Activated CD4-positive, alpha-beta T cell treated with anti-CD3 and anti-CD28 coated beads, Interleukin-2, amount 50 U/mL, for 48 hours (primary cell): ENCODE measurements around the gene CFAP20DC.
"Not testable (repeated sequence)": the region's sequence is repeated elsewhere in the genome, so short reads cannot be mapped to it uniquely, and the experiment has no call there.

Experiments used
- DNase-seq, 2 experiments: peaks; one replicate each; pipeline ENCODE4 v3.0.0-alpha.2; 2020

The CFAP20DC gene

GRCh38 chr3:59017617-59017984 lies 32.2 kb downstream of the CFAP20DC start:
- DNase-seq: no peak

DNA sequence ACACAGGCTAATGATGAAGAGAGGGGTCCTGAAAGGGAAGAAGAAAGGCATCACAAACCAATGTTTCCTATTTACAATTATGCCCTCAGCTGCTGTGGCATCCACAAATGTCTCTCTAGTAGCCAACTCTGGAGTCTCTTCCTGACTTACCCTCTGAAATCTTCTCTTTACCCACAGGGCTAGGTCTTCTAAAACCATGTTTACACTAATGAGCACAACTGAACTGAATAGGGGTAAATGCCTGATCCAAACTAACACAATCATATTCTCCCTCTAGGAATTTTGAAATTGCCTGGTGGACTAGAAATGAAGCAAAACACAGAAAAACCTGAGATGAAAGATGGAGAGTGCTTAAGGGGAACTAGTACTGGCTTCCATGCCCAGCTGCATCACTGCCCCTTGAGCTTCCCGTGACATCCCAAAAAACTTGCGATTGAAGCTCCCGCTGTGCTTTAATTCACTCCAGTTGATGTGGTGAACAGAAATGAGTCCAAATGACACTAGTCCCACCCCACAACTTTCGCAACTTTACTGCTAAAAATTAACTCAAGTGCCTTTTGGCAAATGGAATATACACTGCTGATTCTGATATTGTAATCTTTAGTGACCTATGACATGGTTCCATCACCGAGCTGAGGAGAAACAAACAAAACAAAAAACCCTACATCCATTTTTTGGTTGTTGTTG lies 32.8 kb downstream of the CFAP20DC start:
- no peak for DNase-seq

- DNase-seq: no peak
These were observed 36.2 kb downstream of the CFAP20DC start for GRCh38 chr3:59013611-59014010.

DNA sequence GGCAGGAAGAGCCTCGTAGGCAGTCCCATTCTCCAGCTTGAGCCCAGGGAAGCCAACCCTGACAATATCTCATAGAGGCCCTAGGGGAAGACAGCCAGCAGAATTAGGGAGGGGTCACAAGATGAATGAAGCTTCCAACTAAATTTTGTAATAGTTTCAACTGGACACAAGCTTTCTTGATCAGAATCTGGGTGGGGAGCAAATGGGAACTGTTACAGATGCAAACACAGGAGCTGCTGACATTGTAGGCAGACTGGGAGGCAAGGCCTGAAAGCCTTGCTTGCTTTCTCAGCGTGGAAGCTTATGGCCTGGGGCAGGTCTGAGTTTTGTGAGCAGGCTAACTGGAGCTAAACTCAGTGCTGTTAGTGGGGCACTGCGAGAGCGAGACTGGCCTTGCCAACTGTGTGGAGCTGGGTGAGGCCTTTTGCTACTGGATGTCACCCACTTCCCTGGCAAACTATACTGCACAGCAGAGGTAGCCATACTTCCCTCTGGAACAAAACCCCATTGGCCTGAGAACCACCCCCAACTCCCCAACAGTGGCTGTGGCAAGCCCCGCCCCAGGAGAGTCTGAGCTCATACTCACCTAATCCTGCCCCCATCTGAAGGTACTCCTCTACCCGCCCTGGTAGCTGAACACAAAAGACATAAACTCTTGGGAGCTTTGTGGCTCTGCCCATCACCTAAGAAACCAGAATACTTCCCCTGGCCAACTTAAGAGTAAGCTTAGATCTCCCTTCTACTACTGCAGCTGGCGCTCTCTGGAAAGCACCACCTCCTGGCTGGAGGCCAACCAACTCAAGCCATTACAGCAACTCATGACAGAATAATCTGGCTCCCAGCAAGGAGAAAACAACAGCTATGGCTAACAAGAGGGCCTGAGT lies 42.9 kb downstream of the CFAP20DC start:
- DNase-seq: no peak

DNA sequence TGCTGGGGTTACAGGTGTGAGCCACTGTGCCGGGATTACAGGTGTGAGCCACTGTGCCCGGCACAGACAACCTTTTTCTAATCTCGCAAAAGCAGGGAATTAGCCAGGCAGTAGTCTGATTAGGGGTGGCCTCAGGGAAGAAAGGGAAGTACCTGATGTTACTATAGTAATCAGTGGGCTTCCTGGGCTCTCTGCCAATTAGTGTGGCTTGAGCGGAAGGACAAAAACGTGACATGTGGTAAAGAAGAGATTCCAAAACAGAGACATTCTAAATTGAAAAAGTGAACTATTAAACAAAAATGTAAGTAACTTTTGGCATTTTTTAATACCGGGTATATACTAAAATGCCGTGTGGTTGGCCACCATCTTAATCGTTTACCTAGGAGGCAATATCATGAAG lies 48.1 kb downstream of the CFAP20DC start:
- no peak for DNase-seq

DNA sequence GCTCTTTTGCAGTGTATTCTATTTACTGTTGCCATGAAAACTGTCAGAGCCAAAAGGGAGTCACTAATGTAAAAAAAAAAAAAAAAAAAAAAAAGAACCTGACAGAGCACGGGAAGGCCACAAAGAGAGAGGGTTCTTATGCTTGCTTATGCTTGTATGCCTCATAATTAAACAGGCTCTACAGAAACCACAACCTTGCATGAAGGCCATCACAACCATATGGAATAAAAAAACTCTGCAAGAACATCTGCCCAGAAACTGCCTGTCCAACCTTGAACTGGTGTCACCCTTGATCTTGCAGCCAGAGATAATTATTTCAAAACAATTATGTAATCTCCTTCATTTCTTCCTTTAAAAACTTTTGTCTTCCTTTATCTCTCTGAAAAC lies 50.1 kb downstream of the CFAP20DC start:
- DNase-seq: no peak

GRCh38 chr3:58999134-58999773 lies 50.6 kb downstream of the CFAP20DC start:
- DNase-seq: no peak

DNA sequence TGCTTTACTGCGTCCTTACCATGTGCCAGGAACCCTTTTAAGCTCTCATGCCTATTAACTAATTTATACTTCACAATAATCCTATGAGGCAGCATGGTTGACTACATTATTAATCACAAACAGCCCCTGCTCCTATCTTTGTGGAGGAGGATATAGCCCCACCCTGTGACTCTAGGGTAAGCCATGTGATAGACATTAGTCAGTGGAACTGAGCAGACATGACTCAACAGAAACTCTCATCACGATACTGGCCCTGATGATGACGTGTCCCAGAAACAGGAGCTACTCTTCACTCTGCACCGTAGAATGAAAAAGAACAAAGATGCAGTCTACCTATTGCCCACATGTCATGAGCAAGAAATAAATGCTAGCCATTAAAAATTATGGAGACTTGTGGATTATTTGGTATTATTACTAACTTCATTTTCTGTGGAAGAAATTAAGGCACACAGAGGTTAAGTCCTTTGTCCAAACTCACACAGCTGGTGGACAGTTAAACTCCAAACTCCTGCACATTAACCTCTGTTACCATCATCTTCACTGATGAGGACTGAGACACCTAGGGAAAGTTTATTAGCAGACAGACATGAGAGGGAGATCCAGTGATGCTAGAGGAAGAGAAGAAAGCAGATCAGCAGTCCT lies 51.2 kb downstream of the CFAP20DC start:
- DNase-seq: peak; percentile 8 to 24

GRCh38 chr3:58996730-58997129 lies 53.1 kb downstream of the CFAP20DC start:
- no peak for DNase-seq

DNA sequence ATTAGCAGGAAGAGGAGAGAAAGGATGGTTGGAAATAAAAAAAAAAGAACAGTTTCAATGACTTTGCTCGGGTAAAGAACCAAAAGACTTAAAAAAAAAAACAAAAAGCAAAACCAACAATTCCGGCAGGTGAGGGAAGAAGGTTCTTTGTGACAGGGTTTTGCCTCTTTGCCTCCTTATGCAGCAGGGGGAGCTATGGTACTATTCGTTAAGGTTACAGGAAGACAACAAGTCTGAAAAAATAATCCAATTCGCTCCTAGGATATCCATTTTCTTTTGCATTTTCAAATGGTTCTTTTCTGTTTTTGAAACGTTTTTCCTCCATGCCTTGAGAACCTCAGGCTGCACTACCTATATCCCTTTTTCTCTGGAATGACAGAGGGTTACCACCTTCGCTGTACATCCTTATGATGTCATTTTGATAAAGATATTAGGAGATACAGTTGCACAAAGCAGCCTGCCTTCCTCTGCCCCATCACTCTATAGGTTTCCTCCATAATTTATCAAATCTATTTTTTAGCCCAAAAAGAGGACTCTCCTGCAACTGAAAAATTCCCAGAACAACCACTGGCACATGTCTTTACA lies 55.0 kb downstream of the CFAP20DC start:
- peak in 1 of 2 experiments; percentile 20 for DNase-seq

GRCh38 chr3:58993547-58993946 lies 56.3 kb downstream of the CFAP20DC start:
- no peak for DNase-seq

- no peak for DNase-seq
These were observed 58.2 kb downstream of the CFAP20DC start for GRCh38 chr3:58991623-58992022.

DNA sequence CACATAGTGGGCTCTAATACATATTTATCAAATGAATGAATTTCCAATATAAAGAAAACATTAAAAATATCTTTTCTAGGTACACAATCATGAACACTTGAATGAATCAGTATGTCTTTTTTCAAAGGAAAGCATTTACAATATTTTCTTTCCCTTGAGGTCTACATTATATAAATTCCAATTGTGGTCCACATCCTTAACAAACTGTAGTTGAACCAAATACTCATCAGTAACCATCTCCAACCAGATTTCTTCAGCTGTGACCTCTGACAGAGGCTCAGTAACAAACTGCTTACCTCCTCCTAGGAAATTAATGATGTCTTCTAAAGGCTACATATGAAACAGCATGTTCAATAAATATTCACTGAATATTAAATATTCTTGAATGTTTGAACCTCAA lies 58.8 kb downstream of the CFAP20DC start:
- no peak for DNase-seq

GRCh38 chr3:58989955-58990354 lies 59.9 kb downstream of the CFAP20DC start:
- no peak for DNase-seq

- DNase-seq: no peak
These were observed 60.7 kb downstream of the CFAP20DC start for GRCh38 chr3:58989163-58989562.

GRCh38 chr3:58988041-58988440 lies 61.8 kb downstream of the CFAP20DC start:
- DNase-seq: no peak

DNA sequence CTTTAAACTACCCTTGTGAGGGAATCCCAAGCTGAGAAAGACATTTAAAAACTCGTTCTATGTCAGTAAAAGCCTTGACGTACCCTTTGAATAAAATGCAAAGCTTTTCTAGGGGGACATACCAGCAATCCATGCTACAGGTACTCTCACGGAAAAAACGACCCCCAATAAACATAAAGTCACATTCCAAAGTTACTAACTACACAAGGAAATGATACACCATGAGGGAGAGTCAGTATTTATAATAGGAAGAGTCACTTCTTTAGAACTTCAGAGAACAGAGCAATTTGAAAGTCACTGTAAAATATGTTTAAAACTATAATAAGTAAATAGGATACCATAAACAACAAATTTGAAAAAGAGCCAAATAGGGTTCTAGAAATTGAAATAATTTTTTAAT lies 63.2 kb downstream of the CFAP20DC start:
- DNase-seq: no peak

GRCh38 chr3:58979840-58980239 lies 70.0 kb downstream of the CFAP20DC start:
- no peak for DNase-seq

DNA sequence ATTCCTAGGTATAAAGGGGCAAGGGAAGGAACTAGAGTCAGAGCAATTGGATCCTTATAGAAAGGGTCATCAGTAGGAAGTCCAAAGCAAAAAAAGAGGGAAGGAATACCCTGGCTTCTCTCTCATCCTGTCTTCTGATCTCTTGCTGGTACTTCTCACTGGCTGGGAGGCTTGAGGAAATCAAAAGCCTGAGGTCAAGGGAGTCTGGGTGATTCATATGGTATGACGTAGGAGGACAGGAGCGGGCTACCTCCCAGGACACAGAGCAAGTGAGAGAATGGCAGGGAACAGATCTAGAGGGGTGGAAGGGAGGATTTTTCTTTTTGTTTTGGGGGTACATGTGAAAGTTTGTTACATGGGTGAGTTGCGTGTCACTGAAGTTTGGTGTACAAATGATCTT lies 76.0 kb downstream of the CFAP20DC start:
- no peak for DNase-seq

- not testable (repeated sequence) for DNase-seq
These were observed 82.0 kb downstream of the CFAP20DC start for GRCh38 chr3:58967866-58968265.

GRCh38 chr3:58965865-58966264 lies 84.0 kb downstream of the CFAP20DC start:
- DNase-seq: no peak

DNA sequence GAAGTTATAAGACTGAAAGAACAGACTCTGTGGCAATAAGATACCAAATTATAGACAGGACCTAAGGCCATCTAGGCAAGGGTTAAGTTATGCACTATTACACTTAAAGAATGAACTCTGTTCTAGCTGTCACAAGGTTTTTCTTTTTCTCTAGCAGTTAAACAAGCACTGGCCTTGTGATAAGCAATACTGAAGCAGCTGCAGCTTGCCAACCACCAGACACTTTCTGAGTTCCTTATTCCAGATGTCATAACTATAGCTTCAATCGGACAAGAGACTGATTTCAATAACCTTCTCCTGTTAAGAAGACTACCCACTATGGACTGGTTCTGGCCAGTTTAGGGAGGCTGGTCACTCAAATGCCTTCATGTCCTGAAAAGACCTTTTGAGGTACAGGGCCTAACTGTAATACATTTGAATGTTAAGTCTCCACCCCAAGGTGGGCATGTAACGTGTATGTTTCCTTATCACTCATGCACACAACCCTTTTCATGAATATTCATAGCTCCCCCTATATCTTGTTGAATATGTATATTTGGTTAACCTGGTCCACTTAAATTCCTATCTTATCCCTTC lies 85.8 kb downstream of the CFAP20DC start:
- DNase-seq: no peak

DNA sequence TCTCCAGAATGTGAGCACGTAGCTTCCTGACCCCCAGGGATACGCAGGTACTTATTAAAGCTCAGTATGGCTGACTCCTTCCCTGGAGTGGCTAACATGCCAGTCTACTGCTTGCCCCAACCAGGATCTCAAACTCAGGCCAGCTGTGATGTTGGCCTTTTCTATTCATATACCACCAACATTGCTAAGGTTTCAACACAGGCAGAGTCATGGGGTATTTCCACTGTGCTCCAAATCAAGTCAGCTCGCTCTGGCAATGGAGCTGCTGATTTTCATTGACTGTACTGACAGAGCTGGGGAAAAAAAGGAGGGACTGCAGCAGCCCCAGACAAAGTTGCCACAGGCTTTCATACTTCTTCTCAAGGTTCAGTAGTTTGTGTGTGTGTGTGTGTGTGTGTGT lies 87.0 kb downstream of the CFAP20DC start:
- no peak for DNase-seq
